NB4 (cell line): ENCODE measurements around the gene CYB5A.

ENCODE experiments used
- POLR2A ChIP-seq: IDR thresholded peaks from 2 replicates; pipeline ENCODE4 v1.6.1; 2011; ENCODE audit warnings: mild to moderate bottlenecking; ENCODE audit not compliant: insufficient read length; ENCODE audit errors: extremely low read depth
- TF ChIP-seq, protein P1 (sequence below): IDR thresholded peaks from one replicate; pipeline ENCODE4 v1.5.1; 2012; ENCODE audit warnings: low read depth, low read length
- TF ChIP-seq, protein P2 (sequence below): IDR thresholded peaks from 2 replicates; pipeline ENCODE4 v1.6.1; 2011; ENCODE audit warnings: low read depth, low read length

DNA sequence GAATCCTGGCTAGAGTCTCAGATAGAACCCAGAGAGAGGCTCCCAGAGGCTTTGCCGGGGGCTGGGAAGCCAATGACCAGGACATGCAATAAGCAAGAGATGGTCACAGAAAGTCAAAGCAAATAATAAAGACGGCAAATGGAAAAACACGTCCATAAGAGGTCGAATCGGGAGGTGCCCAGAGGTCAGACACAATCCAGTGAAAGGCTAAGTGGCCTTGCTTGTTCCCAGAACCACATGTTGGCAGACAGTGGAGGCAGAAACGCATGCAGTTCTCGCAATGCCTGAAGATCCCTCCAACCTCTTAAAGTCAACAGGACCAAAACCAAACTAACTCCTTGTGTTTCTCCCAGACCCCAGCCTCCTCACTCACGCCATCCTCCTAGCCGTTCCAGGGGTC, 3.0 kb downstream of the CYB5A start:
- TF ChIP-seq, protein P1, sequence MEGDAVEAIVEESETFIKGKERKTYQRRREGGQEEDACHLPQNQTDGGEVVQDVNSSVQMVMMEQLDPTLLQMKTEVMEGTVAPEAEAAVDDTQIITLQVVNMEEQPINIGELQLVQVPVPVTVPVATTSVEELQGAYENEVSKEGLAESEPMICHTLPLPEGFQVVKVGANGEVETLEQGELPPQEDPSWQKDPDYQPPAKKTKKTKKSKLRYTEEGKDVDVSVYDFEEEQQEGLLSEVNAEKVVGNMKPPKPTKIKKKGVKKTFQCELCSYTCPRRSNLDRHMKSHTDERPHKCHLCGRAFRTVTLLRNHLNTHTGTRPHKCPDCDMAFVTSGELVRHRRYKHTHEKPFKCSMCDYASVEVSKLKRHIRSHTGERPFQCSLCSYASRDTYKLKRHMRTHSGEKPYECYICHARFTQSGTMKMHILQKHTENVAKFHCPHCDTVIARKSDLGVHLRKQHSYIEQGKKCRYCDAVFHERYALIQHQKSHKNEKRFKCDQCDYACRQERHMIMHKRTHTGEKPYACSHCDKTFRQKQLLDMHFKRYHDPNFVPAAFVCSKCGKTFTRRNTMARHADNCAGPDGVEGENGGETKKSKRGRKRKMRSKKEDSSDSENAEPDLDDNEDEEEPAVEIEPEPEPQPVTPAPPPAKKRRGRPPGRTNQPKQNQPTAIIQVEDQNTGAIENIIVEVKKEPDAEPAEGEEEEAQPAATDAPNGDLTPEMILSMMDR: no peak
- no peak for TF ChIP-seq POLR2A
- TF ChIP-seq, protein P2, sequence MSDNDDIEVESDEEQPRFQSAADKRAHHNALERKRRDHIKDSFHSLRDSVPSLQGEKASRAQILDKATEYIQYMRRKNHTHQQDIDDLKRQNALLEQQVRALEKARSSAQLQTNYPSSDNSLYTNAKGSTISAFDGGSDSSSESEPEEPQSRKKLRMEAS: no peak
